HepG2 (cell line): ENCODE results near the gene GREM2. TPM values are rescaled to one million over a fixed set of nuclear protein-coding genes. Genes with fewer than 3 reads are reported as not detected.

Source experiments
- ATAC-seq: fragments of 200-7000 bp; cut with Tn5 transposase; 3 replicates; pipeline ENCODE4 v1.9.1; 2020; ENCODE audit warnings: mild to moderate bottlenecking, moderate library complexity
- BruUV-seq: library from RNA; stranded (reverse); fragments of 400-500 nt; replicated peaks from 2 replicates; lab custom pipeline; 2021; lab: Mats Ljungman, UMichigan
- CTCF ChIA-PET: fragments of 300-600 bp; formaldehyde crosslinking; extraction: SDS; loops from one replicate; lab custom pipeline; 2021; ENCODE audit warnings: low total read pairs, inconsistent platforms, low intra/inter-chr PET ratio; lab: Yijun Ruan, JAX
- POLR2A ChIA-PET: fragments of 350-600 bp; sonication (Branson Sonifier 250); formaldehyde crosslinking; loops from one replicate; lab custom pipeline; 2020; ENCODE audit warnings: antibody characterized with exemption, inconsistent platforms; lab: Yijun Ruan, JAX
- DNase-seq: peaks from one replicate; pipeline ENCODE4 v3.0.0-alpha.2; 2015; ENCODE audit warnings: low spot score
- FAIRE-seq: peaks from 3 replicates; lab custom pipeline; 2011; peaks lifted over from hg19 to GRCh38; lab: Jason Lieb, UNC
- H2AFZ ChIP-seq: one replicate; pipeline ENCODE4 v1.6.1; 2011; ENCODE audit warnings: low read length, inconsistent platforms
- H3K27ac ChIP-seq: fragments of 300-600 bp; 3 replicates; pipeline ENCODE4 v1.8.0; 2011; ENCODE audit warnings: mixed run types, mild to moderate bottlenecking, mixed read lengths, low read length, inconsistent platforms; ENCODE audit not compliant: insufficient read depth; ENCODE audit errors: extremely low read length
- H3K27me3 ChIP-seq, 2 experiments: fragments of 200-600 bp in 1 of 2; 2 replicates in 1 of 2; 3 replicates in 1 of 2; pipeline versions ENCODE4 v1.6.0 to v1.8.0; 2011; ENCODE audit warnings: low read length in 2 of 2, mild to moderate bottlenecking in 2 of 2, moderate library complexity in 2 of 2, inconsistent platforms in 1 of 2; ENCODE audit not compliant: insufficient read depth in 2 of 2, control insufficient read depth in 1 of 2
- H3K36me3 ChIP-seq, 2 experiments: fragments of 200-600 bp in 1 of 2; replicated peaks in 1 of 2; 2 replicates in 1 of 2; 3 replicates in 1 of 2; pipeline versions ENCODE4 v1.5.1 to v1.8.0; 2011; ENCODE audit warnings: low read length in 2 of 2, inconsistent platforms in 1 of 2; ENCODE audit not compliant: insufficient read depth in 2 of 2, control insufficient read depth in 1 of 2
- H3K4me1 ChIP-seq: 2 replicates; pipeline ENCODE4 v1.5.1; 2012; ENCODE audit warnings: low read length, inconsistent platforms; ENCODE audit not compliant: insufficient read depth
- H3K4me2 ChIP-seq: 2 replicates; pipeline ENCODE4 v1.6.0; 2011; ENCODE audit warnings: low read depth, low read length, inconsistent platforms
- H3K4me3 ChIP-seq, 3 experiments: fragments of 200-600 bp in 1 of 3; sonication (generic), shearing (Covaris generic) in 1 of 3; replicated peaks in 1 of 3; 2 replicates each; pipeline ENCODE4 v1.5.1; 2011 to 2016; ENCODE audit warnings: low read length in 3 of 3, inconsistent platforms in 2 of 3, low read depth in 2 of 3, mild to moderate bottlenecking in 2 of 3, control low read depth in 1 of 3, mixed read lengths in 1 of 3; ENCODE audit not compliant: insufficient read depth in 1 of 3
- H3K79me2 ChIP-seq: one replicate; pipeline ENCODE4 v1.6.1; 2011; ENCODE audit warnings: low read length, inconsistent platforms; ENCODE audit not compliant: insufficient read depth
- H3K9ac ChIP-seq: 2 replicates; pipeline ENCODE4 v1.6.0; 2011; ENCODE audit warnings: mild to moderate bottlenecking, low read depth, low read length, inconsistent platforms; ENCODE audit not compliant: insufficient read depth
- H3K9me3 ChIP-seq: 2 replicates; pipeline ENCODE4 v1.5.1; 2012; ENCODE audit warnings: mild to moderate bottlenecking, low read length
- H4K20me1 ChIP-seq: 2 replicates; pipeline ENCODE4 v1.6.0; 2011; ENCODE audit warnings: inconsistent platforms, mild to moderate bottlenecking, low read length, moderate library complexity; ENCODE audit not compliant: insufficient read depth
- CEBPG ChIP-seq: IDR thresholded peaks from 2 replicates; pipeline ENCODE4 v1.6.1; 2016
- HNF4A ChIP-seq: sonication (generic); formaldehyde crosslinking; IDR thresholded peaks from 2 replicates; pipeline ENCODE4 v1.4.0; 2020; ENCODE audit warnings: missing genetic modification reagents
- RXRA ChIP-seq: sonication (generic); formaldehyde crosslinking; IDR thresholded peaks from 2 replicates; pipeline ENCODE4 v1.5.1; 2020; ENCODE audit warnings: missing genetic modification reagents
- SETDB1 ChIP-seq: sonication (generic); formaldehyde crosslinking; IDR thresholded peaks from 2 replicates; pipeline ENCODE4 v1.5.1; 2020; ENCODE audit warnings: missing genetic modification reagents, mild to moderate bottlenecking, borderline replicate concordance
- SMAD3 ChIP-seq: sonication (generic); formaldehyde crosslinking; IDR thresholded peaks from 2 replicates; pipeline ENCODE4 v1.4.0; 2020; ENCODE audit warnings: missing genetic modification reagents
- SP1 ChIP-seq, 2 experiments: fragments of 450-650 bp in 1 of 2; sonication (generic) in 1 of 2; formaldehyde crosslinking in 1 of 2; IDR thresholded peaks; 2 replicates each; pipeline versions ENCODE4 v1.4.0 to v1.6.1; 2016 to 2020; ENCODE audit warnings: missing genetic modification reagents in 1 of 2
- STAG1 ChIP-seq: sonication (generic); formaldehyde crosslinking; IDR thresholded peaks from 2 replicates; pipeline ENCODE4 v1.4.0; 2020; ENCODE audit warnings: missing genetic modification reagents
- ZBTB21 ChIP-seq: sonication (generic); formaldehyde crosslinking; IDR thresholded peaks from 2 replicates; pipeline ENCODE4 v1.4.0; 2020; ENCODE audit warnings: missing genetic modification reagents
- ZNF143 ChIP-seq: sonication (generic); formaldehyde crosslinking; IDR thresholded peaks from 2 replicates; pipeline ENCODE4 v1.4.0; 2020; ENCODE audit warnings: missing genetic modification reagents
- ZNF224 ChIP-seq: sonication (generic); formaldehyde crosslinking; IDR thresholded peaks from 2 replicates; pipeline ENCODE4 v1.5.0; 2020; ENCODE audit warnings: mild to moderate bottlenecking, missing genetic modification reagents
- ZNF552 ChIP-seq: sonication (generic); formaldehyde crosslinking; IDR thresholded peaks from 2 replicates; pipeline ENCODE4 v1.9.0; 2022; ENCODE audit warnings: missing genetic modification reagents, mild to moderate bottlenecking, borderline replicate concordance
- ZNF644 ChIP-seq: IDR thresholded peaks from 2 replicates; pipeline ENCODE4 v1.6.1; 2016; ENCODE audit warnings: low read depth
- ZNF724P ChIP-seq: sonication (generic); formaldehyde crosslinking; IDR thresholded peaks from 2 replicates; pipeline ENCODE4 v1.8.0; 2022; ENCODE audit warnings: missing genetic modification reagents, borderline replicate concordance
- ZNF883 ChIP-seq: sonication (generic); formaldehyde crosslinking; IDR thresholded peaks from 2 replicates; pipeline ENCODE4 v1.5.1; 2020; ENCODE audit warnings: mild to moderate bottlenecking, missing genetic modification reagents; ENCODE audit errors: not compliant biosample characterization
- ZSCAN22 ChIP-seq: sonication (generic); formaldehyde crosslinking; IDR thresholded peaks from 2 replicates; pipeline ENCODE4 v1.4.0; 2020; ENCODE audit warnings: mild to moderate bottlenecking, missing genetic modification reagents
- WGBS: methylation state at CpG from one replicate; pipeline ENCODE4 v1.1.6; 2017; ENCODE audit warnings: low lambda C conversion rate; 5-methylcytosine and 5-hydroxymethylcytosine counted together
- in situ Hi-C: cut with HindIII; loops from 2 replicates; pipeline ENCODE4 v1.10.0; 2017; ENCODE audit warnings: low pct_unique_long_range_greater_than_20kb; ENCODE audit not compliant: extremely low pct_ligation_motif_present
- intact Hi-C: fragments of 100-400 bp; cut with micrococcal nuclease; formaldehyde crosslinking; loops from one replicate; pipeline ENCODE4 v1.10.0; 2022; ENCODE audit not compliant: unreplicated experiment
- polyA plus RNA-seq, 8 experiments: library from polyadenylated mRNA; depleted of rRNA in 3 of 8; stranded (reverse) in 7 of 8; unstranded in 1 of 8; fragments of >200 nt; fragmentation: Illumina TruSeq in 4 of 8; extraction: Trizol in 4 of 8; gene quantifications; 2 replicates each; pipeline versions ENCODE4 v1.2.1 to v1.2.3, GENCODE V29; 2011 to 2016; ENCODE audit warnings: low read depth in 4 of 8, missing spikeins in 1 of 8, mixed read lengths in 1 of 8; ENCODE audit not compliant: insufficient read depth in 1 of 8
- total RNA-seq, 5 experiments: library from RNA; depleted of rRNA; stranded (reverse); fragments of >200 nt; fragmentation: Illumina TruSeq; extraction: Trizol; gene quantifications; 2 replicates each; pipeline ENCODE4 v1.2.3, GENCODE V29; 2016; ENCODE audit warnings: low read depth in 1 of 5
- TF ChIP-seq, protein P1 (sequence below): sonication (generic); formaldehyde crosslinking; IDR thresholded peaks from 2 replicates; pipeline ENCODE4 v1.4.0; 2020; ENCODE audit warnings: missing genetic modification reagents, borderline replicate concordance

Gene GREM2
- total and polyA plus RNA-seq, 2 of the 13 experiments (the other 11 are each of a cell fraction or from before 2014, with no cell fraction given), result 0.07 TPM; not detected in 1

GRCh38 chr1:240602189-240602588, 9.8 kb downstream of the GREM2 start:
- ChIA-PET CTCF (no interaction called here), POLR2A (no interaction called here)
- ATAC-seq (no peak), FAIRE-seq (no peak), DNase-seq (no peak)
- TF ChIP-seq ZNF883 (CRISPR knock-in tag) (no peak), STAG1 (CRISPR knock-in tag) (peak; percentile 16; the same call in 1 of the 2 replicates)
- no peaks in the 10 kb centered on the region for H3K36me3 ChIP-seq
- H3K4me3 ChIP-seq, result no peak overlapping the region
- BruUV-seq, result no TSS peak
- no peaks in the 10 kb centered on the region for H3K79me2 ChIP-seq
- in situ Hi-C loops, result no loop called here
- intact Hi-C loops, result no loop called here
- H4K20me1 ChIP-seq, result no peaks in the 10 kb centered on the region
- 33% methylated on average over 2 of the region's 2 CpGs for WGBS
- peaks cover 34% of the 10 kb centered on the region for H3K4me1 ChIP-seq
- H3K9ac ChIP-seq, result no peak overlapping the region
- no peak overlapping the region for H3K27ac ChIP-seq
- no peaks in the 10 kb centered on the region; a peak in 1 of 5 replicates for H3K27me3 ChIP-seq
- no peaks in the 10 kb centered on the region for H3K9me3 ChIP-seq
- no peak overlapping the region for H2AFZ ChIP-seq
- H3K4me2 ChIP-seq, result no peak overlapping the region

GRCh38 chr1:240599830-240600229, 12.1 kb downstream of the GREM2 start:
- POLR2A ChIA-PET, result no interaction called here
- H2AFZ ChIP-seq, result no peak overlapping the region
- no peak for ATAC-seq
- no peak overlapping the region for H3K4me3 ChIP-seq
- TF ChIP-seq RXRA (CRISPR knock-in tag), result no peak
- no peak for TF ChIP-seq ZNF552 (CRISPR knock-in tag)
- TF ChIP-seq ZNF724P (CRISPR knock-in tag), result no peak
- TF ChIP-seq ZNF644 (CRISPR knock-in tag), result peak; percentile 41; the same call in 1 of the 2 replicates
- TF ChIP-seq CEBPG (CRISPR knock-in tag), result peak; percentile 49
- TF ChIP-seq ZNF224 (CRISPR knock-in tag), result no peak
- TF ChIP-seq ZNF143 (CRISPR knock-in tag), result no peak
- TF ChIP-seq, protein P1, sequence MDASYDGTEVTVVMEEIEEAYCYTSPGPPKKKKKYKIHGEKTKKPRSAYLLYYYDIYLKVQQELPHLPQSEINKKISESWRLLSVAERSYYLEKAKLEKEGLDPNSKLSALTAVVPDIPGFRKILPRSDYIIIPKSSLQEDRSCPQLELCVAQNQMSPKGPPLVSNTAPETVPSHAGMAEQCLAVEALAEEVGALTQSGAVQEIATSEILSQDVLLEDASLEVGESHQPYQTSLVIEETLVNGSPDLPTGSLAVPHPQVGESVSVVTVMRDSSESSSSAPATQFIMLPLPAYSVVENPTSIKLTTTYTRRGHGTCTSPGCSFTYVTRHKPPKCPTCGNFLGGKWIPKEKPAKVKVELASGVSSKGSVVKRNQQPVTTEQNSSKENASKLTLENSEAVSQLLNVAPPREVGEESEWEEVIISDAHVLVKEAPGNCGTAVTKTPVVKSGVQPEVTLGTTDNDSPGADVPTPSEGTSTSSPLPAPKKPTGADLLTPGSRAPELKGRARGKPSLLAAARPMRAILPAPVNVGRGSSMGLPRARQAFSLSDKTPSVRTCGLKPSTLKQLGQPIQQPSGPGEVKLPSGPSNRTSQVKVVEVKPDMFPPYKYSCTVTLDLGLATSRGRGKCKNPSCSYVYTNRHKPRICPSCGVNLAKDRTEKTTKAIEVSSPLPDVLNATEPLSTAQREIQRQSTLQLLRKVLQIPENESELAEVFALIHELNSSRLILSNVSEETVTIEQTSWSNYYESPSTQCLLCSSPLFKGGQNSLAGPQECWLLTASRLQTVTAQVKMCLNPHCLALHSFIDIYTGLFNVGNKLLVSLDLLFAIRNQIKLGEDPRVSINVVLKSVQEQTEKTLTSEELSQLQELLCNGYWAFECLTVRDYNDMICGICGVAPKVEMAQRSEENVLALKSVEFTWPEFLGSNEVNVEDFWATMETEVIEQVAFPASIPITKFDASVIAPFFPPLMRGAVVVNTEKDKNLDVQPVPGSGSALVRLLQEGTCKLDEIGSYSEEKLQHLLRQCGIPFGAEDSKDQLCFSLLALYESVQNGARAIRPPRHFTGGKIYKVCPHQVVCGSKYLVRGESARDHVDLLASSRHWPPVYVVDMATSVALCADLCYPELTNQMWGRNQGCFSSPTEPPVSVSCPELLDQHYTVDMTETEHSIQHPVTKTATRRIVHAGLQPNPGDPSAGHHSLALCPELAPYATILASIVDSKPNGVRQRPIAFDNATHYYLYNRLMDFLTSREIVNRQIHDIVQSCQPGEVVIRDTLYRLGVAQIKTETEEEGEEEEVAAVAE (CRISPR knock-in tag), result no peak
- TF ChIP-seq ZBTB21 (CRISPR knock-in tag), result no peak
- peak; percentile 87 for TF ChIP-seq ZSCAN22 (CRISPR knock-in tag)
- no peak for TF ChIP-seq SMAD3 (CRISPR knock-in tag)
- TF ChIP-seq SP1 (IDR thresholded peaks at IDR 0.05), result no peak
- no peak for TF ChIP-seq SP1 (CRISPR knock-in tag; IDR thresholded peaks at IDR 0.05)
- TF ChIP-seq SETDB1 (CRISPR knock-in tag), result 0 out of 2 replicates have a peak, but pooled peaks have one; percentile 29
- peak; percentile 50 for TF ChIP-seq HNF4A (CRISPR knock-in tag)
- H3K9me3 ChIP-seq, result no peaks in the 10 kb centered on the region
- DNase-seq, result no peak
- CTCF ChIA-PET, result no interaction called here
- no peak overlapping the region for H3K27ac ChIP-seq
- intact Hi-C loops, result no loop called here
- no peaks in the 10 kb centered on the region for H3K79me2 ChIP-seq
- BruUV-seq, result no TSS peak
- H3K36me3 ChIP-seq, result no peaks in the 10 kb centered on the region
- peaks cover 55% of the 10 kb centered on the region for H3K4me1 ChIP-seq
- H4K20me1 ChIP-seq, result no peaks in the 10 kb centered on the region
- no peak overlapping the region for H3K9ac ChIP-seq
- no peak for FAIRE-seq
- WGBS, result 63% methylated on average over 6 of the region's 6 CpGs
- in situ Hi-C loops, result no loop called here
- H3K4me2 ChIP-seq, result peak overlapping the region; percentile 11; the same call in 1 of the 2 replicates
- H3K27me3 ChIP-seq, result no peaks in the 10 kb centered on the region
